Chondrocyte (in vitro differentiated cells): ENCODE data around the gene CEP41. TPM values are rescaled to one million over a fixed set of nuclear protein-coding genes. Genes with fewer than 3 reads are reported as not detected.
"Not testable (repeated sequence)": the region's sequence is repeated elsewhere in the genome, so short reads cannot be mapped to it uniquely, and the experiment has no call there.

Experiments used
- DNase-seq: peaks from one replicate; pipeline ENCODE4 v3.0.0; 2021; ENCODE audit warnings: mixed read lengths, low spot score
- H3K27ac Mint-ChIP-seq: one replicate; pipeline ENCODE4 v1.8.0; 2021; ENCODE audit warnings: mild to moderate bottlenecking, moderate library complexity, mixed read lengths; ENCODE audit not compliant: unreplicated experiment
- H3K27me3 Mint-ChIP-seq: 2 replicates; pipeline ENCODE4 v1.8.0; 2021; ENCODE audit warnings: low read depth, mixed read lengths
- H3K36me3 Mint-ChIP-seq: 2 replicates; pipeline ENCODE4 v1.8.0; 2021; ENCODE audit warnings: low read depth, mixed read lengths
- H3K4me1 Mint-ChIP-seq: 2 replicates; pipeline ENCODE4 v1.8.0; 2021; ENCODE audit warnings: low read depth, mild to moderate bottlenecking, mixed read lengths
- H3K4me3 Mint-ChIP-seq: one replicate; pipeline ENCODE4 v1.8.0; 2021; ENCODE audit warnings: mild to moderate bottlenecking, moderate library complexity, mixed read lengths; ENCODE audit not compliant: unreplicated experiment
- H3K9me3 Mint-ChIP-seq: 2 replicates; pipeline ENCODE4 v1.8.0; 2021; ENCODE audit warnings: low read depth, mixed read lengths
- total RNA-seq: library from RNA; stranded (reverse); gene quantifications from 3 replicates; pipeline ENCODE4 v1.2.1, GENCODE V29; 2021
- TF ChIP-seq, protein P1 (sequence below): fragments of 200-600 bp; sonication (generic); IDR thresholded peaks from 2 replicates; pipeline ENCODE4 v1.5.0; 2021; ENCODE audit warnings: antibody characterized with exemption, mild to moderate bottlenecking, moderate library complexity

Gene CEP41
- total RNA-seq, 1 donor from 2014 or later = 10.3 TPM

- peaks cover 2% of the 10 kb centered on the region for H3K36me3 Mint-ChIP-seq
- TF ChIP-seq, protein P1, sequence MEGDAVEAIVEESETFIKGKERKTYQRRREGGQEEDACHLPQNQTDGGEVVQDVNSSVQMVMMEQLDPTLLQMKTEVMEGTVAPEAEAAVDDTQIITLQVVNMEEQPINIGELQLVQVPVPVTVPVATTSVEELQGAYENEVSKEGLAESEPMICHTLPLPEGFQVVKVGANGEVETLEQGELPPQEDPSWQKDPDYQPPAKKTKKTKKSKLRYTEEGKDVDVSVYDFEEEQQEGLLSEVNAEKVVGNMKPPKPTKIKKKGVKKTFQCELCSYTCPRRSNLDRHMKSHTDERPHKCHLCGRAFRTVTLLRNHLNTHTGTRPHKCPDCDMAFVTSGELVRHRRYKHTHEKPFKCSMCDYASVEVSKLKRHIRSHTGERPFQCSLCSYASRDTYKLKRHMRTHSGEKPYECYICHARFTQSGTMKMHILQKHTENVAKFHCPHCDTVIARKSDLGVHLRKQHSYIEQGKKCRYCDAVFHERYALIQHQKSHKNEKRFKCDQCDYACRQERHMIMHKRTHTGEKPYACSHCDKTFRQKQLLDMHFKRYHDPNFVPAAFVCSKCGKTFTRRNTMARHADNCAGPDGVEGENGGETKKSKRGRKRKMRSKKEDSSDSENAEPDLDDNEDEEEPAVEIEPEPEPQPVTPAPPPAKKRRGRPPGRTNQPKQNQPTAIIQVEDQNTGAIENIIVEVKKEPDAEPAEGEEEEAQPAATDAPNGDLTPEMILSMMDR = no peak
- no peaks in the 10 kb centered on the region for H3K27me3 Mint-ChIP-seq
- no peak overlapping the region for H3K4me3 Mint-ChIP-seq
- peaks cover 20% of the 10 kb centered on the region for H3K9me3 Mint-ChIP-seq
- no peak for DNase-seq
- H3K4me1 Mint-ChIP-seq = no peaks in the 10 kb centered on the region
- no peak overlapping the region for H3K27ac Mint-ChIP-seq
Measured at GRCh38 chr7:130458257-130458656, 17.4 kb upstream of the CEP41 start.

DNA sequence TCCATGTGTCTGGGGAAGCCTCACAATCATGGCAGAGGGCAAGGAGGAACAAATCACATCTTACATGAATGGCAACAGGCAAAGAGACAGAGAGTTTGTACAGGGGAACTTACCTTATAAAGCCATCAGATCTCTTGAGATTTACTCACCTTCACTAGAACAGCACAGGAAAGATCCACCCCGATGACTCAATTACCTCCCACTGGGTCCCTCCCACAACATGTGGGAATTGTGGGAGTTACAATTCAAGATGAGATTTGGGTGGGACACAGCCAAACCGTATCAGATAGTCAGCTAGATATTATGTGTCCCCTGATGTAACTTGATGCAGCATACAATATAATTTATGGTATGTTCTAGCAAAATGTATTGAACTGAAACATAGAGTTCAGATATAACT is 14.1 kb upstream of the CEP41 start:
- no peak for DNase-seq
- Mint-ChIP-seq H3K36me3 (peaks cover 2% of the 10 kb centered on the region), H3K4me3 (no peak overlapping the region), H3K9me3 (peaks cover 16% of the 10 kb centered on the region), H3K4me1 (no peaks in the 10 kb centered on the region), H3K27ac (no peak overlapping the region), H3K27me3 (no peaks in the 10 kb centered on the region)
- TF ChIP-seq, protein P1 = no peak

DNA sequence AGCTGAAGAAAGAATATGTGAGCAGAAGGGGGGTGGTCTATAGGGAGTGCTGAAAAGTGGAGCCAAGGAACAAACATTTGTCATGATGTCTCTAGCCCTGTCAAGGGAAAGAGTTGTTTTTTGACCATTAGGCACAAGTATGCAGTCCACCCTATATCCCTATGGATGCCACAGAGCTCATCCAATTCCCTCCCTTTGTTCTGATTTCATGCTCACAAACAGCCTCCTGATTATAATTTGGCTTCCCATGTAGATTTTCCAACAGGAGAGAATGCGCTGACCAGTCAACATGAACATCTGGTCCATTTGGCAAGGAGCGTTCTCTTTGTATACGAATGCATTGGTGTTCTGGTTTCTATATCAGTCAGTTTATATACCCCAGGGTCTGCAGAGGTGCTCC is 12.1 kb upstream of the CEP41 start:
- H3K36me3 Mint-ChIP-seq = peaks cover 3% of the 10 kb centered on the region
- no peaks in the 10 kb centered on the region for H3K4me1 Mint-ChIP-seq
- DNase-seq = no peak
- TF ChIP-seq, protein P1 = no peak
- H3K27ac Mint-ChIP-seq = no peak overlapping the region
- H3K27me3 Mint-ChIP-seq = no peaks in the 10 kb centered on the region
- H3K9me3 Mint-ChIP-seq = peaks cover 7% of the 10 kb centered on the region
- no peak overlapping the region for H3K4me3 Mint-ChIP-seq

DNA sequence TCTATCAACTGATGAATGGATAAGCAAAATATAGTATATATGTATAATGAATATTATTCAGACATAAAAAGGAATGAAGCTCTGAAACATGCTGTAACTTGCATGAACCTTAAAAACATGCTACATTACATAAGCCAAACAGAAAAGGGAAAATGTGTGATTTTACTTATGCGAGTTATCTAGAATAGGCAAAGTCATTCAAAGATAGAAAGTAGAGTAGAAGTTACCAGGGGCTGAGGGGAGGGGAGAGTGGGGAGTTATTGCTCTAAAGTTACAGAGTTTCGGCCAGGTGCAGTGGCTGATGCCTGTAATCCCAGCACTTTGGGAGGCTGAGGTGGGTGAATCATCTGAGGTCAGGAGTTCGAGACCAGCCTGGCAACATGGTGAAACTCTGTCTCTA is 10.5 kb upstream of the CEP41 start:
- not testable (repeated sequence) for H3K27me3 Mint-ChIP-seq, H3K27ac Mint-ChIP-seq, H3K4me1 Mint-ChIP-seq, H3K4me3 Mint-ChIP-seq, H3K36me3 Mint-ChIP-seq, DNase-seq
- peaks cover 11% of the 10 kb centered on the region for H3K9me3 Mint-ChIP-seq

- H3K4me1 Mint-ChIP-seq = peaks cover 5% of the 10 kb centered on the region
- TF ChIP-seq, protein P1 = no peak
- H3K4me3 Mint-ChIP-seq = no peak overlapping the region
- peaks cover 11% of the 10 kb centered on the region for H3K9me3 Mint-ChIP-seq
- H3K27me3 Mint-ChIP-seq = no peaks in the 10 kb centered on the region
- H3K27ac Mint-ChIP-seq = no peak overlapping the region
- DNase-seq = no peak
- H3K36me3 Mint-ChIP-seq = peaks cover 3% of the 10 kb centered on the region
Measured at GRCh38 chr7:130446259-130446658, 5.4 kb upstream of the CEP41 start.

DNA sequence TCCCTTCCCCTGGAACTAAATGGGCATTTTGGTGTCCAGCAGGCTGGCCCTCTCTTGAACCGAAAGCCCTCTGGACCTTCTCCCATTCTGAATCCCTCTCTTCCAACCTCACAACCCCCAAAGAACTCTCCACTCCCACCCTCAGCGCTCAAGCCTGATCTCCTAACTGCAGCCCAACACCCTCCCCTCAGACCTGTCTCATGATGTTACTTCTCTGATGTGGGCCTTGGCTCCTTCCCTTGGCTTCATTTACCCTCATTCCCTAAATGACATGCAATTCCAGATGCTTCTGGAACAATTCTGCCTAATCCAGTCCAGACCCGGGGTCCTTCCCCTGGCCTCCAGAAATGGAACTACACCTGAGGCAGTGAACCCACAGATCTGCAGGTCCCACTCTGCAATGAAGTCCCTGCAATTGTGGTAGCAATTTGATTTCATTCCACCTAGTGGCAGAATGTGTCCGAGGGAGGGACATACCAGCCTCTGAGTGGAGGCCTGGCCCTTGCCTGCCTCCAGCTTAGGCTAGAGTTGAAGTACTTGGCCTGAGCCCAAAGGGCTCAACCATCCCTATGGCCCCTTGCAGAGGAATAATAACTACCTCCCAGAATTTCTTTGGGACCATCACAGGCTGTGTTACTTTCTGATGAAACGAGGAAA is 4.1 kb upstream of the CEP41 start:
- TF ChIP-seq, protein P1 = no peak
- DNase-seq = no peak
- H3K9me3 Mint-ChIP-seq = peaks cover 11% of the 10 kb centered on the region
- no peaks in the 10 kb centered on the region for H3K27me3 Mint-ChIP-seq
- H3K36me3 Mint-ChIP-seq = peaks cover 3% of the 10 kb centered on the region
- H3K4me1 Mint-ChIP-seq = peaks cover 16% of the 10 kb centered on the region
- H3K4me3 Mint-ChIP-seq = no peak overlapping the region
- H3K27ac Mint-ChIP-seq = no peak overlapping the region
